Stimulated activated effector memory CD8-positive, alpha-beta T cell treated with anti-CD3 and anti-CD28 coated beads, Interleukin-12 subunit alpha, Interleukin-12 subunit beta, amount 100 ng/mL, for 72 hours (primary cell): Measurements from ENCODE around the gene USP20.
"Not testable (repeated sequence)": the region's sequence is repeated elsewhere in the genome, so short reads cannot be mapped to it uniquely, and the experiment has no call there.

Experiments used
- ATAC-seq: fragments of 150-1000 bp; cut with Tn5 transposase; 2 replicates; pipeline ENCODE4 v1.10.0; 2021
- DNase-seq, 2 donors: peaks; one replicate each; pipeline ENCODE4 v3.0.0; 2021 to 2022; ENCODE audit warnings: low spot score in 2 of 2
- H3K27ac Mint-ChIP-seq: one replicate; pipeline ENCODE4 v1.8.0; 2022; ENCODE audit warnings: mild to moderate bottlenecking, mixed read lengths
- H3K36me3 Mint-ChIP-seq: one replicate; pipeline ENCODE4 v1.8.0; 2022; ENCODE audit warnings: mild to moderate bottlenecking, mixed read lengths
- H3K4me1 Mint-ChIP-seq: one replicate; pipeline ENCODE4 v1.8.0; 2022; ENCODE audit warnings: mixed read lengths
- H3K4me3 Mint-ChIP-seq: one replicate; pipeline ENCODE4 v1.8.0; 2022; ENCODE audit warnings: mild to moderate bottlenecking, mixed read lengths
- H3K9me3 Mint-ChIP-seq: one replicate; pipeline ENCODE4 v1.8.0; 2022; ENCODE audit warnings: mixed read lengths

Gene USP20

GRCh38 chr9:129835128-129835859, at the start of gene USP20, which contains the start of gene C9orf78:
Gene USP20, plus strand, starts transcription at chr9:129835458. Its CDS starts 17,098 bp downstream, at chr9:129852556.
Gene C9orf78, minus strand, starts transcription at chr9:129835275. Its CDS starts 54 bp downstream, at chr9:129835221.
- peak; percentile 96 to 97 for DNase-seq
- Mint-ChIP-seq H3K4me3 (peak within 1 kb of the TSS; percentile 98), H3K9me3 (no peaks in the 10 kb centered on the region), H3K27ac (peak within 1 kb of the TSS; percentile 96), H3K36me3 (peaks cover 69% of the 10 kb centered on the region), H3K4me1 (peaks cover 44% of the 10 kb centered on the region)
- peak; percentile 96 for ATAC-seq

GRCh38 chr9:129785866-129786265, 49.4 kb upstream of the USP20 start:
- H3K36me3 Mint-ChIP-seq = no peaks in the 10 kb centered on the region
- no peak overlapping the region for H3K27ac Mint-ChIP-seq
- H3K4me3 Mint-ChIP-seq = no peak overlapping the region
- H3K9me3 Mint-ChIP-seq = no peaks in the 10 kb centered on the region
- H3K4me1 Mint-ChIP-seq = peaks cover 6% of the 10 kb centered on the region
- DNase-seq (no peak), ATAC-seq (no peak)

GRCh38 chr9:129786481-129786880, 48.8 kb upstream of the USP20 start:
- DNase-seq (no peak), ATAC-seq (no peak)
- Mint-ChIP-seq H3K36me3 (no peaks in the 10 kb centered on the region), H3K27ac (no peak overlapping the region), H3K9me3 (no peaks in the 10 kb centered on the region), H3K4me1 (peaks cover 6% of the 10 kb centered on the region), H3K4me3 (no peak overlapping the region)

GRCh38 chr9:129794549-129794948, 40.7 kb upstream of the USP20 start:
- H3K27ac Mint-ChIP-seq = peak overlapping the region; percentile 38
- no peaks in the 10 kb centered on the region for H3K9me3 Mint-ChIP-seq
- ATAC-seq (no peak), DNase-seq (no peak)
- H3K4me1 Mint-ChIP-seq = no peaks in the 10 kb centered on the region
- no peaks in the 10 kb centered on the region for H3K36me3 Mint-ChIP-seq
- H3K4me3 Mint-ChIP-seq = no peak overlapping the region

GRCh38 chr9:129796029-129796428, 39.2 kb upstream of the USP20 start:
- not testable (repeated sequence) for H3K27ac Mint-ChIP-seq, DNase-seq, H3K4me1 Mint-ChIP-seq, H3K4me3 Mint-ChIP-seq, H3K36me3 Mint-ChIP-seq, ATAC-seq, H3K9me3 Mint-ChIP-seq

GRCh38 chr9:129798973-129799372, 36.3 kb upstream of the USP20 start:
- DNase-seq (no peak), ATAC-seq (no peak)
- H3K9me3 Mint-ChIP-seq = no peaks in the 10 kb centered on the region
- H3K4me1 Mint-ChIP-seq = peaks cover 9% of the 10 kb centered on the region
- peaks cover 3% of the 10 kb centered on the region for H3K36me3 Mint-ChIP-seq
- no peak overlapping the region for H3K4me3 Mint-ChIP-seq
- H3K27ac Mint-ChIP-seq = no peak overlapping the region

- Mint-ChIP-seq H3K27ac (no peak overlapping the region), H3K36me3 (peaks cover 29% of the 10 kb centered on the region), H3K4me1 (peaks cover 24% of the 10 kb centered on the region), H3K9me3 (no peaks in the 10 kb centered on the region), H3K4me3 (peak overlapping the region; percentile 77)
- ATAC-seq = no peak
- no peak for DNase-seq
Measured at GRCh38 chr9:129801504-129801903, 33.8 kb upstream of the USP20 start.

GRCh38 chr9:129802833-129803675, 32.2 kb upstream of the USP20 start, which contains the start of gene TOR1B:
Gene TOR1B, plus strand, starts transcription at chr9:129803184. Its CDS starts 29 bp downstream, at chr9:129803213.
- Mint-ChIP-seq H3K4me1 (peaks cover 24% of the 10 kb centered on the region), H3K27ac (peak within 1 kb of the TSS; percentile 90), H3K9me3 (no peaks in the 10 kb centered on the region), H3K4me3 (peak within 1 kb of the TSS; percentile 77), H3K36me3 (peaks cover 44% of the 10 kb centered on the region)
- DNase-seq = peak; percentile 95 to 99
- peak; percentile 94 for ATAC-seq

GRCh38 chr9:129803676-129804060, 31.6 kb upstream of the USP20 start:
- Mint-ChIP-seq H3K36me3 (peaks cover 50% of the 10 kb centered on the region), H3K27ac (peak overlapping the region; percentile 48), H3K4me1 (peaks cover 24% of the 10 kb centered on the region), H3K9me3 (no peaks in the 10 kb centered on the region), H3K4me3 (peak overlapping the region; percentile 77)
- ATAC-seq (peak; percentile 6), DNase-seq (no peak)

- Mint-ChIP-seq H3K4me1 (peaks cover 36% of the 10 kb centered on the region), H3K36me3 (peaks cover 74% of the 10 kb centered on the region), H3K9me3 (no peaks in the 10 kb centered on the region), H3K27ac (peak overlapping the region; percentile 85), H3K4me3 (no peak overlapping the region)
- no peak for DNase-seq
- ATAC-seq = no peak
Measured at GRCh38 chr9:129806061-129806460, 29.2 kb upstream of the USP20 start.

GRCh38 chr9:129809346-129809745, 25.9 kb upstream of the USP20 start:
- Mint-ChIP-seq H3K27ac (no peak overlapping the region), H3K36me3 (peaks cover 100% of the 10 kb centered on the region), H3K4me3 (no peak overlapping the region), H3K4me1 (peaks cover 35% of the 10 kb centered on the region), H3K9me3 (no peaks in the 10 kb centered on the region)
- ATAC-seq (no peak), DNase-seq (no peak)

- DNase-seq (no peak), ATAC-seq (no peak)
- Mint-ChIP-seq H3K27ac (no peak overlapping the region), H3K4me3 (no peak overlapping the region), H3K9me3 (no peaks in the 10 kb centered on the region), H3K36me3 (peaks cover 100% of the 10 kb centered on the region), H3K4me1 (peaks cover 37% of the 10 kb centered on the region)
Measured at GRCh38 chr9:129810116-129810515, 25.1 kb upstream of the USP20 start.

GRCh38 chr9:129810788-129811187, 24.5 kb upstream of the USP20 start:
- peaks cover 98% of the 10 kb centered on the region for H3K36me3 Mint-ChIP-seq
- ATAC-seq (no peak), DNase-seq (no peak)
- H3K9me3 Mint-ChIP-seq = no peaks in the 10 kb centered on the region
- H3K27ac Mint-ChIP-seq = no peak overlapping the region
- H3K4me3 Mint-ChIP-seq = no peak overlapping the region
- peaks cover 41% of the 10 kb centered on the region for H3K4me1 Mint-ChIP-seq

- peaks cover 42% of the 10 kb centered on the region for H3K4me1 Mint-ChIP-seq
- H3K9me3 Mint-ChIP-seq = no peaks in the 10 kb centered on the region
- peak overlapping the region; percentile 6 for H3K4me3 Mint-ChIP-seq
- DNase-seq (no peak), ATAC-seq (peak; percentile 85)
- H3K36me3 Mint-ChIP-seq = peaks cover 98% of the 10 kb centered on the region
- H3K27ac Mint-ChIP-seq = peak overlapping the region; percentile 80
Measured at GRCh38 chr9:129811967-129812363, 23.3 kb upstream of the USP20 start.

- Mint-ChIP-seq H3K4me3 (peak overlapping the region; percentile 6), H3K27ac (peak overlapping the region; percentile 80), H3K9me3 (no peaks in the 10 kb centered on the region), H3K4me1 (peaks cover 42% of the 10 kb centered on the region), H3K36me3 (peaks cover 98% of the 10 kb centered on the region)
- ATAC-seq (no peak), DNase-seq (no peak)
Measured at GRCh38 chr9:129812385-129812784, 22.9 kb upstream of the USP20 start.
